Left ventricle myocardium inferior (tissue), 1 donor: ENCODE results near the gene BPIFA3. TPM values are rescaled to one million over a fixed set of nuclear protein-coding genes. Genes with fewer than 3 reads are reported as not detected.

Experiments
- DNase-seq: peaks from one replicate; pipeline ENCODE4 v3.0.0-alpha.2; 2020
- H3K27ac ChIP-seq: fragments of 200-600 bp; replicated peaks from 2 replicates; pipeline ENCODE4 v1.8.0; 2021
- H3K27me3 ChIP-seq: fragments of 200-600 bp; 2 replicates; pipeline ENCODE4 v1.8.0; 2021; ENCODE audit warnings: low read depth
- H3K36me3 ChIP-seq: fragments of 200-600 bp; 2 replicates; pipeline ENCODE4 v1.8.0; 2021
- H3K4me1 ChIP-seq: fragments of 200-600 bp; 2 replicates; pipeline ENCODE4 v1.8.0; 2021
- H3K4me3 ChIP-seq: fragments of 200-600 bp; 2 replicates; pipeline ENCODE4 v1.8.0; 2021; ENCODE audit warnings: mild to moderate bottlenecking, moderate library complexity
- H3K9me3 ChIP-seq: fragments of 200-600 bp; replicated peaks from 2 replicates; pipeline ENCODE4 v1.8.0; 2021
- CTCF ChIP-seq: fragments of 200-600 bp; IDR thresholded peaks from 2 replicates; pipeline ENCODE4 v1.8.0; 2021; ENCODE audit warnings: antibody characterized with exemption, mild to moderate bottlenecking, borderline replicate concordance
- intact Hi-C: fragments of 100-400 bp; cut with micrococcal nuclease; formaldehyde crosslinking; loops from one replicate; pipeline ENCODE4 v1.11.0; 2022
- total RNA-seq: library from RNA; stranded (reverse); fragmentation: NEBNext Ultra II Directional; extraction: Animal tissue kit (Norgen Biotek cat#: 25700); gene quantifications from one replicate; pipeline ENCODE4 v1.2.1, GENCODE V29; 2021
- donor health status: DM: no; HTN: yes; CAD: no; lungs with severe emphysema.

The BPIFA3 gene
- total RNA-seq, 1 donor from 2014 or later = not detected

- Histone ChIP-seq H3K4me1 (no peaks in the 10 kb centered on the region), H3K9me3 (peaks cover 7% of the 10 kb centered on the region), H3K4me3 (no peak overlapping the region), H3K36me3 (no peaks in the 10 kb centered on the region), H3K27me3 (peaks cover 11% of the 10 kb centered on the region), H3K27ac (no peak overlapping the region)
- DNase-seq = no peak
- intact Hi-C loops = no loop called here
- no peak for TF ChIP-seq CTCF
Observed at GRCh38 chr20:33176101-33176500, 41.1 kb upstream of the BPIFA3 start.

GRCh38 chr20:33177866-33178265, 39.3 kb upstream of the BPIFA3 start:
- H3K27ac ChIP-seq = no peak overlapping the region
- TF ChIP-seq CTCF = no peak
- H3K36me3 ChIP-seq = no peaks in the 10 kb centered on the region
- intact Hi-C loops = no loop called here
- peaks cover 10% of the 10 kb centered on the region for H3K27me3 ChIP-seq
- DNase-seq = no peak
- no peaks in the 10 kb centered on the region for H3K4me1 ChIP-seq
- H3K4me3 ChIP-seq = no peak overlapping the region
- no peaks in the 10 kb centered on the region for H3K9me3 ChIP-seq

- peaks cover 13% of the 10 kb centered on the region for H3K27me3 ChIP-seq
- H3K27ac ChIP-seq = no peak overlapping the region
- no peak for TF ChIP-seq CTCF
- DNase-seq = no peak
- H3K4me1 ChIP-seq = no peaks in the 10 kb centered on the region
- H3K36me3 ChIP-seq = no peaks in the 10 kb centered on the region
- peaks cover 5% of the 10 kb centered on the region for H3K9me3 ChIP-seq
- intact Hi-C loops = no loop called here
- H3K4me3 ChIP-seq = no peak overlapping the region
Observed at GRCh38 chr20:33178726-33179125, 38.4 kb upstream of the BPIFA3 start.

- Histone ChIP-seq H3K4me3 (no peak overlapping the region), H3K9me3 (peaks cover 5% of the 10 kb centered on the region), H3K36me3 (no peaks in the 10 kb centered on the region), H3K4me1 (no peaks in the 10 kb centered on the region), H3K27ac (no peak overlapping the region), H3K27me3 (peaks cover 12% of the 10 kb centered on the region)
- TF ChIP-seq CTCF = no peak
- intact Hi-C loops = no loop called here
- no peak for DNase-seq
Observed at GRCh38 chr20:33180169-33180568, 37.0 kb upstream of the BPIFA3 start.

GRCh38 chr20:33181482-33182093, 35.6 kb upstream of the BPIFA3 start:
- TF ChIP-seq CTCF = no peak
- intact Hi-C loops = no loop called here
- Histone ChIP-seq H3K9me3 (peaks cover 5% of the 10 kb centered on the region), H3K36me3 (no peaks in the 10 kb centered on the region), H3K4me3 (no peak overlapping the region), H3K27ac (no peak overlapping the region), H3K4me1 (no peaks in the 10 kb centered on the region), H3K27me3 (peaks cover 7% of the 10 kb centered on the region)
- DNase-seq = no peak
